Mucosa of rectum (tissue), 2 donors: ENCODE data around the gene GPR179.

Source experiments
- H3K27ac ChIP-seq, 2 donors: one replicate each; pipeline ENCODE4 v1.7.0; 2013; ENCODE audit warnings: inconsistent platforms in 2 of 2, low read depth in 2 of 2, low read length in 2 of 2
- H3K27me3 ChIP-seq, 2 donors: one replicate each; pipeline ENCODE4 v1.7.0; 2013; ENCODE audit warnings: low read length in 2 of 2; ENCODE audit not compliant: control insufficient read depth in 2 of 2, insufficient read depth in 2 of 2
- H3K36me3 ChIP-seq, 2 donors: one replicate each; pipeline ENCODE4 v1.7.0; 2013; ENCODE audit warnings: low read length in 2 of 2; ENCODE audit not compliant: control insufficient read depth in 2 of 2, insufficient read depth in 2 of 2
- H3K4me1 ChIP-seq, 2 donors: one replicate each; pipeline ENCODE4 v1.7.0; 2013; ENCODE audit warnings: low read length in 2 of 2, mild to moderate bottlenecking in 1 of 2; ENCODE audit not compliant: control insufficient read depth in 2 of 2, insufficient read depth in 2 of 2
- H3K4me3 ChIP-seq, 2 donors: one replicate each; pipeline ENCODE4 v1.7.0; 2013; ENCODE audit warnings: low read length in 2 of 2
- H3K9ac ChIP-seq, 2 donors: one replicate each; pipeline ENCODE4 v1.7.0; 2013; ENCODE audit warnings: low read length in 2 of 2, low read depth in 1 of 2, mild to moderate bottlenecking in 1 of 2
- H3K9me3 ChIP-seq, 2 donors: one replicate each; pipeline ENCODE4 v1.7.0; 2013; ENCODE audit warnings: low read length in 2 of 2; ENCODE audit not compliant: control insufficient read depth in 2 of 2
- donor health status: healthy.
- donor health status: Normal muscosa, but diverticular disease.

The GPR179 gene

GRCh38 chr17:38333635-38334295 is 10.0 kb downstream of the GPR179 start:
- no peaks in the 10 kb centered on the region for H3K36me3 ChIP-seq
- H3K9me3 ChIP-seq, result no peaks in the 10 kb centered on the region
- no peaks in the 10 kb centered on the region for H3K4me1 ChIP-seq
- H3K4me3 ChIP-seq, result no peak overlapping the region
- peaks cover 0 to 4% of the 10 kb centered on the region in 2 donors for H3K27me3 ChIP-seq
- H3K9ac ChIP-seq, result no peak overlapping the region
- H3K27ac ChIP-seq, result no peak overlapping the region

- H3K4me3 ChIP-seq, result no peak overlapping the region
- no peak overlapping the region for H3K9ac ChIP-seq
- H3K27ac ChIP-seq, result no peak overlapping the region
- H3K27me3 ChIP-seq, result peaks cover 0 to 4% of the 10 kb centered on the region in 2 donors
- no peaks in the 10 kb centered on the region for H3K4me1 ChIP-seq
- H3K9me3 ChIP-seq, result no peaks in the 10 kb centered on the region
- H3K36me3 ChIP-seq, result no peaks in the 10 kb centered on the region
These were observed 11.0 kb downstream of the GPR179 start for GRCh38 chr17:38332735-38333134.

GRCh38 chr17:38330941-38331411 is 12.8 kb downstream of the GPR179 start:
- H3K4me1 ChIP-seq, result no peaks in the 10 kb centered on the region

GRCh38 chr17:38329808-38330730 is 13.7 kb downstream of the GPR179 start:
- H3K27me3 ChIP-seq, result peaks cover 0 to 4% of the 10 kb centered on the region in 2 donors
- no peaks in the 10 kb centered on the region for H3K9me3 ChIP-seq
- H3K9ac ChIP-seq, result no peak overlapping the region
- H3K4me1 ChIP-seq, result no peaks in the 10 kb centered on the region
- no peak overlapping the region for H3K4me3 ChIP-seq
- no peaks in the 10 kb centered on the region for H3K36me3 ChIP-seq
- no peak overlapping the region for H3K27ac ChIP-seq

More at GRCh38 chr17:38330941-38331411, 12.8 kb downstream of the GPR179 start:
- H3K36me3 ChIP-seq, result no peaks in the 10 kb centered on the region
- no peaks in the 10 kb centered on the region for H3K9me3 ChIP-seq
- H3K9ac ChIP-seq, result no peak overlapping the region
- H3K27me3 ChIP-seq, result peaks cover 0 to 4% of the 10 kb centered on the region in 2 donors
- H3K4me3 ChIP-seq, result no peak overlapping the region
- H3K27ac ChIP-seq, result no peak overlapping the region

GRCh38 chr17:38329284-38329683 is 14.5 kb downstream of the GPR179 start:
- no peaks in the 10 kb centered on the region for H3K9me3 ChIP-seq

GRCh38 chr17:38328620-38329019 is 15.1 kb downstream of the GPR179 start:
- H3K9ac ChIP-seq, result no peak overlapping the region
- H3K4me1 ChIP-seq, result no peaks in the 10 kb centered on the region
- no peaks in the 10 kb centered on the region for H3K9me3 ChIP-seq
- peaks cover 0 to 4% of the 10 kb centered on the region in 2 donors for H3K27me3 ChIP-seq
- no peak overlapping the region for H3K4me3 ChIP-seq
- H3K27ac ChIP-seq, result no peak overlapping the region
- no peaks in the 10 kb centered on the region for H3K36me3 ChIP-seq

More at GRCh38 chr17:38329284-38329683, 14.5 kb downstream of the GPR179 start:
- H3K27me3 ChIP-seq, result peaks cover 0 to 4% of the 10 kb centered on the region in 2 donors
- no peak overlapping the region for H3K27ac ChIP-seq
- no peak overlapping the region for H3K9ac ChIP-seq
- no peak overlapping the region for H3K4me3 ChIP-seq
- no peaks in the 10 kb centered on the region for H3K4me1 ChIP-seq
- no peaks in the 10 kb centered on the region for H3K36me3 ChIP-seq

- H3K27me3 ChIP-seq, result no peaks in the 10 kb centered on the region
- no peaks in the 10 kb centered on the region for H3K4me1 ChIP-seq
- no peak overlapping the region for H3K9ac ChIP-seq
- H3K4me3 ChIP-seq, result no peak overlapping the region
- H3K27ac ChIP-seq, result no peak overlapping the region
- H3K36me3 ChIP-seq, result peaks cover 0 to under 1% of the 10 kb centered on the region in 2 donors
- no peaks in the 10 kb centered on the region for H3K9me3 ChIP-seq
These were observed 15.8 kb downstream of the GPR179 start for GRCh38 chr17:38327936-38328335.

- Histone ChIP-seq H3K4me3 (no peak overlapping the region), H3K9me3 (no peaks in the 10 kb centered on the region), H3K9ac (no peak overlapping the region), H3K4me1 (no peaks in the 10 kb centered on the region), H3K27me3 (no peaks in the 10 kb centered on the region), H3K36me3 (peaks cover 0 to 6% of the 10 kb centered on the region in 2 donors), H3K27ac (no peak overlapping the region)
These were observed 16.6 kb downstream of the GPR179 start for GRCh38 chr17:38326996-38327792.

GRCh38 chr17:38325221-38325851 is 18.4 kb downstream of the GPR179 start:
- Histone ChIP-seq H3K9ac (no peak overlapping the region), H3K27ac (no peak overlapping the region), H3K4me3 (no peak overlapping the region)

More at GRCh38 chr17:38325221-38325851, 18.4 kb downstream of the GPR179 start:
- H3K4me1 ChIP-seq, result no peaks in the 10 kb centered on the region
- no peaks in the 10 kb centered on the region for H3K9me3 ChIP-seq
- H3K36me3 ChIP-seq, result peaks cover under 1 to 16% of the 10 kb centered on the region in 2 donors
- H3K27me3 ChIP-seq, result no peaks in the 10 kb centered on the region
